ENCODE data around the gene ZNF385A.

DNA sequence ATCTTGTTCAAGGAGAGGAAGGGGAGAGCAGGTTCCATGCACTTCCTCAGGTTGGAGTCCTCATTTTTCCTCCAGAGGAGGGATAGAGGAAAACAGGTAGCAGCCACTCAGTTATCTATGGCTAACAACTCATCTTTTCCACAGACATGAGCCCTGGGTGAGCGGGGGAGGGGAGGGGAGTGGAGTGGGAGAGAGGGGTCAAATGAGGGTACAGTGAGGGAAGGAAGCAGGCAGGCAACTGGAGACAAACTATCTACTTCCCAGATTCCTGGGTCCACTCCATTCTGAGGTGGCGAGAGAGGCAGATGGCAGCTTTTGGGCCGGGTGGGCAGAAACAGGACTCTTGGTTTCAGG, 2.6 kb upstream of the ZNF385A start:
- TF ChIP-seq, protein P1, sequence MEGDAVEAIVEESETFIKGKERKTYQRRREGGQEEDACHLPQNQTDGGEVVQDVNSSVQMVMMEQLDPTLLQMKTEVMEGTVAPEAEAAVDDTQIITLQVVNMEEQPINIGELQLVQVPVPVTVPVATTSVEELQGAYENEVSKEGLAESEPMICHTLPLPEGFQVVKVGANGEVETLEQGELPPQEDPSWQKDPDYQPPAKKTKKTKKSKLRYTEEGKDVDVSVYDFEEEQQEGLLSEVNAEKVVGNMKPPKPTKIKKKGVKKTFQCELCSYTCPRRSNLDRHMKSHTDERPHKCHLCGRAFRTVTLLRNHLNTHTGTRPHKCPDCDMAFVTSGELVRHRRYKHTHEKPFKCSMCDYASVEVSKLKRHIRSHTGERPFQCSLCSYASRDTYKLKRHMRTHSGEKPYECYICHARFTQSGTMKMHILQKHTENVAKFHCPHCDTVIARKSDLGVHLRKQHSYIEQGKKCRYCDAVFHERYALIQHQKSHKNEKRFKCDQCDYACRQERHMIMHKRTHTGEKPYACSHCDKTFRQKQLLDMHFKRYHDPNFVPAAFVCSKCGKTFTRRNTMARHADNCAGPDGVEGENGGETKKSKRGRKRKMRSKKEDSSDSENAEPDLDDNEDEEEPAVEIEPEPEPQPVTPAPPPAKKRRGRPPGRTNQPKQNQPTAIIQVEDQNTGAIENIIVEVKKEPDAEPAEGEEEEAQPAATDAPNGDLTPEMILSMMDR (conservative IDR thresholded peaks at IDR 0.05; ENCODE audit: low read length), result no peak
- TF ChIP-seq EZH2phosphoT487 (IDR thresholded peaks at IDR 0.05; ENCODE audit: borderline replicate concordance, low read depth, low read length), result no peak

All from OCI-LY7 (cell line).